Measurements from ENCODE around the gene SH3BGRL3.
A peak's percentile ranks its signal among the peaks of the same experiment; 100 is the strongest.

Gene SH3BGRL3

GRCh38 chr1:26277719-26278118 lies 2.2 kb upstream of the SH3BGRL3 start:
- TF ChIP-seq CTCF (IDR thresholded peaks at IDR 0.05; ENCODE audit: low read length, missing control alignments) = no peak
- no peak for DNase-seq (ENCODE audit: low read depth)
- no peak overlapping the region for H3K4me3 ChIP-seq (replicated peaks; ENCODE audit: low read depth, low read length)

GRCh38 chr1:26278303-26278702 lies 1.6 kb upstream of the SH3BGRL3 start:
- TF ChIP-seq CTCF (IDR thresholded peaks at IDR 0.05; ENCODE audit: low read length, missing control alignments) = no peak
- DNase-seq (ENCODE audit: low read depth) = peak; percentile 53
- no peak overlapping the region for H3K4me3 ChIP-seq (replicated peaks; ENCODE audit: low read depth, low read length)

- peak; percentile 40 for DNase-seq (ENCODE audit: low read depth)
- TF ChIP-seq CTCF (IDR thresholded peaks at IDR 0.05; ENCODE audit: low read length, missing control alignments) = no peak
- peak overlapping the region; percentile 81 for H3K4me3 ChIP-seq (replicated peaks; ENCODE audit: low read depth, low read length)
Measured at GRCh38 chr1:26278724-26279455, 996 bp upstream of the SH3BGRL3 start.

GRCh38 chr1:26280333-26281042 lies 602 bp downstream of the SH3BGRL3 start:
- peak overlapping the region; percentile 81 for H3K4me3 ChIP-seq (replicated peaks; ENCODE audit: low read depth, low read length)
- TF ChIP-seq CTCF (IDR thresholded peaks at IDR 0.05; ENCODE audit: low read length, missing control alignments) = no peak
- no peak for DNase-seq (ENCODE audit: low read depth)

GRCh38 chr1:26281091-26281958 lies 1.4 kb downstream of the SH3BGRL3 start:
- peak; percentile 28 for DNase-seq (ENCODE audit: low read depth)
- TF ChIP-seq CTCF (IDR thresholded peaks at IDR 0.05; ENCODE audit: low read length, missing control alignments) = no peak
- peak overlapping the region; percentile 81 for H3K4me3 ChIP-seq (replicated peaks; ENCODE audit: low read depth, low read length)

- no peak for DNase-seq (ENCODE audit: low read depth)
- H3K4me3 ChIP-seq (replicated peaks; ENCODE audit: low read depth, low read length) = peak overlapping the region; percentile 81
- no peak for TF ChIP-seq CTCF (IDR thresholded peaks at IDR 0.05; ENCODE audit: low read length, missing control alignments)
Measured at GRCh38 chr1:26281971-26282370, 2.1 kb downstream of the SH3BGRL3 start.
